Endothelial cell of umbilical vein (primary cell): ENCODE measurements around the gene PLB1. TPM values are rescaled to one million over a fixed set of nuclear protein-coding genes. Genes with fewer than 3 reads are reported as not detected.

ENCODE experiments used
- BruUV-seq: library from RNA; stranded (reverse); fragments of 400-500 nt; replicated peaks from 2 replicates; lab custom pipeline; 2021; lab: Mats Ljungman, UMichigan
- CTCF ChIA-PET: fragments of 300-600, 350-600 bp; sonication (Branson Sonifier 250); formaldehyde crosslinking; loops from one replicate; lab custom pipeline; 2021; ENCODE audit warnings: antibody characterized with exemption, inconsistent platforms; lab: Charles Lee
- POLR2A ChIA-PET: fragments of 300-600, 350-600 bp; sonication (Branson Sonifier 250); formaldehyde crosslinking; loops from one replicate; lab custom pipeline; 2021; ENCODE audit warnings: antibody characterized with exemption, inconsistent platforms; lab: Charles Lee
- DNase-seq: peaks from one replicate; pipeline ENCODE4 v3.0.0-alpha.2; 2011; ENCODE audit warnings: low read depth, low spot score
- FAIRE-seq: peaks from 2 replicates; lab custom pipeline; 2011; peaks lifted over from hg19 to GRCh38; lab: Jason Lieb, UNC
- H2AFZ ChIP-seq: 2 replicates; pipeline ENCODE4 v1.6.0; 2012; ENCODE audit warnings: low read depth, low read length, control low read depth, inconsistent platforms
- H3K27ac ChIP-seq: 2 replicates; pipeline ENCODE4 v1.5.1; 2011; ENCODE audit warnings: low read depth, mild to moderate bottlenecking, control low read depth, low read length, moderate library complexity; ENCODE audit not compliant: insufficient read depth
- H3K27me3 ChIP-seq, 2 experiments: 2 replicates each; pipeline versions ENCODE4 v1.6.0 to v1.6.1; 2011; ENCODE audit warnings: low read length in 2 of 2, mixed read lengths in 1 of 2; ENCODE audit not compliant: control insufficient read depth in 2 of 2, insufficient read depth in 2 of 2
- H3K36me3 ChIP-seq, 2 experiments: 2 replicates in 1 of 2; 3 replicates in 1 of 2; pipeline ENCODE4 v1.5.1; 2011; ENCODE audit warnings: low read length in 2 of 2, mild to moderate bottlenecking in 1 of 2, moderate library complexity in 1 of 2; ENCODE audit not compliant: control insufficient read depth in 2 of 2, insufficient read depth in 2 of 2; ENCODE audit errors: extremely low read depth in 1 of 2
- H3K4me1 ChIP-seq: 3 replicates; pipeline ENCODE4 v1.5.1; 2011; ENCODE audit warnings: mild to moderate bottlenecking, low read length; ENCODE audit not compliant: control insufficient read depth, insufficient read depth; ENCODE audit errors: extremely low read depth
- H3K4me2 ChIP-seq: 2 replicates; pipeline ENCODE4 v1.6.1; 2011; ENCODE audit warnings: low read length, control low read depth, mixed read lengths; ENCODE audit not compliant: insufficient read depth
- H3K4me3 ChIP-seq, 3 experiments: fragments of 200-600 bp in 1 of 3; sonication (generic), shearing (Covaris generic) in 1 of 3; replicated peaks in 1 of 3; 2 replicates each; pipeline ENCODE4 v1.5.1; 2011 to 2016; ENCODE audit warnings: control low read depth in 3 of 3, low read length in 3 of 3, mild to moderate bottlenecking in 2 of 3, inconsistent platforms in 1 of 3, low read depth in 1 of 3, moderate library complexity in 1 of 3; ENCODE audit not compliant: insufficient read depth in 1 of 3
- H3K79me2 ChIP-seq: 2 replicates; pipeline ENCODE4 v1.6.0; 2012; ENCODE audit warnings: low read length, inconsistent platforms; ENCODE audit not compliant: control insufficient read depth, insufficient read depth
- H3K9ac ChIP-seq: replicated peaks from 2 replicates; pipeline ENCODE3; 2011; ENCODE audit warnings: low read length, control low read depth; ENCODE audit not compliant: insufficient read depth; ENCODE audit errors: extremely low read depth
- H3K9me1 ChIP-seq: replicated peaks from 3 replicates; pipeline ENCODE4 v1.6.0; 2011; ENCODE audit warnings: mild to moderate bottlenecking, low read length; ENCODE audit not compliant: control insufficient read depth, insufficient read depth; ENCODE audit errors: extremely low read depth
- H3K9me3 ChIP-seq: replicated peaks from 2 replicates; pipeline ENCODE4 v1.5.1; 2012; ENCODE audit warnings: low read length, inconsistent platforms; ENCODE audit not compliant: control insufficient read depth, insufficient read depth
- H4K20me1 ChIP-seq: replicated peaks from 2 replicates; pipeline ENCODE3; 2011; ENCODE audit warnings: mild to moderate bottlenecking, low read length; ENCODE audit not compliant: control insufficient read depth, insufficient read depth; ENCODE audit errors: extremely low read depth
- CTCF ChIP-seq, 2 donors: IDR thresholded peaks; 1 replicate in 1 of 2; 2 replicates in 1 of 2; pipeline ENCODE4 v1.5.1; 2011; ENCODE audit warnings: low read length in 2 of 2, mild to moderate bottlenecking in 2 of 2, moderate library complexity in 2 of 2, control low read depth in 1 of 2, inconsistent platforms in 1 of 2, low read depth in 1 of 2; ENCODE audit not compliant: insufficient read depth in 1 of 2; ENCODE audit errors: extremely low read depth in 1 of 2
- EZH2 ChIP-seq: IDR thresholded peaks from 2 replicates; pipeline ENCODE4 v1.6.1; 2012; ENCODE audit warnings: borderline replicate concordance, low read depth, mild to moderate bottlenecking, moderate library complexity, low read length, inconsistent platforms; ENCODE audit not compliant: severe bottlenecking
- FOS ChIP-seq: IDR thresholded peaks from 2 replicates; pipeline ENCODE4 v1.6.1; 2011; ENCODE audit warnings: mild to moderate bottlenecking, low read length, moderate library complexity, borderline replicate concordance; ENCODE audit not compliant: insufficient read depth
- GATA2 ChIP-seq: IDR thresholded peaks from 2 replicates; pipeline ENCODE4 v1.7.0; 2011; ENCODE audit warnings: low read depth, mild to moderate bottlenecking, moderate library complexity, mixed read lengths, low read length; ENCODE audit not compliant: insufficient read length, insufficient read depth
- JUN ChIP-seq: IDR thresholded peaks from 2 replicates; pipeline ENCODE4 v1.6.1; 2011; ENCODE audit warnings: borderline replicate concordance, low read depth; ENCODE audit not compliant: insufficient read length, insufficient read depth
- MYC ChIP-seq: IDR thresholded peaks from one replicate; pipeline ENCODE4 v1.6.1; 2011; ENCODE audit warnings: mild to moderate bottlenecking, low read depth, low read length
- POLR2A ChIP-seq: IDR thresholded peaks from 2 replicates; pipeline ENCODE4 v1.6.1; 2012; ENCODE audit warnings: low read depth, mild to moderate bottlenecking, control low read depth, low read length
- POLR2AphosphoS5 ChIP-seq: IDR thresholded peaks from 2 replicates; pipeline ENCODE4 v1.6.1; 2012; ENCODE audit warnings: low read depth, mild to moderate bottlenecking, control low read depth, low read length, moderate library complexity; ENCODE audit not compliant: insufficient read depth
- dilution Hi-C: fragments of 300-500 bp; cut with MboI; formaldehyde crosslinking; loops from one replicate; pipeline ENCODE4 v1.15.0; 2019; ENCODE audit warnings: low sequenced_read_pairs; ENCODE audit not compliant: extremely low pct_ligation_motif_present
- intact Hi-C: fragments of 100-400 bp; cut with micrococcal nuclease; formaldehyde crosslinking; loops from one replicate; pipeline ENCODE4 v1.10.0; 2022
- polyA plus RNA-seq, 4 experiments: library from polyadenylated mRNA; depleted of rRNA in 3 of 4; stranded (reverse) in 3 of 4; unstranded in 1 of 4; fragments of >200 nt; gene quantifications; 2 replicates each; pipeline versions ENCODE4 v1.2.1 to v1.2.3, GENCODE V29; 2011 to 2012; ENCODE audit warnings: missing spikeins in 1 of 4
- total RNA-seq: library from RNA; stranded (reverse); gene quantifications from 2 replicates; pipeline ENCODE4 v1.2.3, GENCODE V29; 2021
- TF ChIP-seq, protein P1 (sequence below): IDR thresholded peaks from 2 replicates; pipeline ENCODE4 v1.6.1; 2011; ENCODE audit not compliant: insufficient read depth, insufficient read length

Gene PLB1
- total and polyA plus RNA-seq, 2 donors (not counting 3 experiments of a cell fraction or from before 2014, with no cell fraction given) = 0.75 to 0.80 TPM

DNA sequence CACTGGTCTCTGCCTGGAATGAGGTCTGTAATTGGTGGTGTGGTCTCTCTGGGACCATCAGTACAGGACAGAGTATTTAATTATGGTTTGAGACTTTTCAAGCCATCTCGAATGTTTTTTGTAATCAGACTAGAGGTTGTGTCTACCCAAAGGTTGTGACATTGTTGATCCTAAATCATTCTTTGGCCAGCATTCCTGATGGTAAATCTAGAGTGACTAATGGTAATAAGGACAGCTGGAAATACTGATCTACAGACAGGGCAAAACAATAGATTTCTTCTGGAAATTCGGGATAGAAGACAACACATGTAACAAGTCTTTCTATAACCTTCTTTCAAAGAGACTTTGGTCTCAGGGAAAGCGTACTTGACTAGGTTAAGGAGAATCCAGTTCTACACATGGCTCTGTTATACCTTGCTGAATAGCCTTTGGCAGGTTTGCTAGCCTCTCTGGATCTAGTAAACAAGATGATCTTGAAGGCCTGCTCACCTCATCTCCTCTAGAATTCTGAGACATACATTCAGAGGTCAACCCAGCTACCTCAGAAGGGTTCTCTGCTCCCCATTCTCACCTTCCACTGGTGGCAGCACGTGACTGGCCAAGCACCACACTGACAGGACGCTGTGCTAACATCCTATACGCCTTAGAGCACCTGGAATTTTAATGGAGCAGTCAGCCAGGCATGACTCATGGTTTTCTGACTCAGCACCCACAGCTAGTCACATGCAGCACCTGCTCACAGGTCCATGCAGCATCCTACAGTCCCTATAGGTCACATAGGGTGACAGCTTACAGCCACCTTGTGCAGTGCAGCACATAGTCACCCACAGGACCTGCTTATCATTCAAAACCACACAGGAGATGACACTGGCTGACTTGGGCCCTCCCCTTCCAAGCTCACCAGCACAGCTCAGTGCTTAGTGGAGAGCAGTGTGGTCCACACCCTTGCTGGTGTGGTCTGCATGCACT, 12.2 kb downstream of the PLB1 start:
- ChIA-PET CTCF (no interaction called here), POLR2A (no interaction called here)
- no peaks in the 10 kb centered on the region for H3K4me1 ChIP-seq
- no peak overlapping the region for H2AFZ ChIP-seq
- H3K27me3 ChIP-seq = peaks cover 16 to 30% of the 10 kb centered on the region in 2 experiments
- H3K9me3 ChIP-seq = no peaks in the 10 kb centered on the region
- no TSS peak for BruUV-seq
- no peak overlapping the region for H3K27ac ChIP-seq
- intact Hi-C loops (no loop called here), dilution Hi-C loops (no loop called here)
- no peak for TF ChIP-seq MYC
- TF ChIP-seq CTCF (IDR thresholded peaks at IDR 0.05; ENCODE audit: extremely low read depth in 1 of 2, insufficient read depth in 1 of 2, low read depth in 1 of 2, low read length in 2 of 2) = no peak
- TF ChIP-seq POLR2AphosphoS5 = no peak
- TF ChIP-seq POLR2A = no peak
- TF ChIP-seq EZH2 = no peak
- TF ChIP-seq JUN = no peak
- no peak for TF ChIP-seq FOS
- TF ChIP-seq, protein P1, sequence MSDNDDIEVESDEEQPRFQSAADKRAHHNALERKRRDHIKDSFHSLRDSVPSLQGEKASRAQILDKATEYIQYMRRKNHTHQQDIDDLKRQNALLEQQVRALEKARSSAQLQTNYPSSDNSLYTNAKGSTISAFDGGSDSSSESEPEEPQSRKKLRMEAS = no peak
- TF ChIP-seq GATA2 = no peak
- H3K9ac ChIP-seq = no peak overlapping the region
- H4K20me1 ChIP-seq = no peaks in the 10 kb centered on the region
- H3K4me3 ChIP-seq = no peak overlapping the region
- H3K9me1 ChIP-seq = no peaks in the 10 kb centered on the region
- H3K36me3 ChIP-seq = no peaks in the 10 kb centered on the region
- no peak overlapping the region for H3K4me2 ChIP-seq
- FAIRE-seq (no peak), DNase-seq (no peak)
- H3K79me2 ChIP-seq = no peaks in the 10 kb centered on the region
